Activated CD8-positive, alpha-beta memory T cell treated with anti-CD3 and anti-CD28 coated beads, Interleukin-2, amount 50 U/mL, for 24 hours (primary cell): ENCODE data around the gene SHCBP1.
"Not testable (repeated sequence)": the region's sequence is repeated elsewhere in the genome, so short reads cannot be mapped to it uniquely, and the experiment has no call there.

ENCODE experiments used
- DNase-seq: peaks from one replicate; pipeline ENCODE4 v3.0.0-alpha.2; 2020; ENCODE audit errors: extremely low read depth

The SHCBP1 gene

DNA sequence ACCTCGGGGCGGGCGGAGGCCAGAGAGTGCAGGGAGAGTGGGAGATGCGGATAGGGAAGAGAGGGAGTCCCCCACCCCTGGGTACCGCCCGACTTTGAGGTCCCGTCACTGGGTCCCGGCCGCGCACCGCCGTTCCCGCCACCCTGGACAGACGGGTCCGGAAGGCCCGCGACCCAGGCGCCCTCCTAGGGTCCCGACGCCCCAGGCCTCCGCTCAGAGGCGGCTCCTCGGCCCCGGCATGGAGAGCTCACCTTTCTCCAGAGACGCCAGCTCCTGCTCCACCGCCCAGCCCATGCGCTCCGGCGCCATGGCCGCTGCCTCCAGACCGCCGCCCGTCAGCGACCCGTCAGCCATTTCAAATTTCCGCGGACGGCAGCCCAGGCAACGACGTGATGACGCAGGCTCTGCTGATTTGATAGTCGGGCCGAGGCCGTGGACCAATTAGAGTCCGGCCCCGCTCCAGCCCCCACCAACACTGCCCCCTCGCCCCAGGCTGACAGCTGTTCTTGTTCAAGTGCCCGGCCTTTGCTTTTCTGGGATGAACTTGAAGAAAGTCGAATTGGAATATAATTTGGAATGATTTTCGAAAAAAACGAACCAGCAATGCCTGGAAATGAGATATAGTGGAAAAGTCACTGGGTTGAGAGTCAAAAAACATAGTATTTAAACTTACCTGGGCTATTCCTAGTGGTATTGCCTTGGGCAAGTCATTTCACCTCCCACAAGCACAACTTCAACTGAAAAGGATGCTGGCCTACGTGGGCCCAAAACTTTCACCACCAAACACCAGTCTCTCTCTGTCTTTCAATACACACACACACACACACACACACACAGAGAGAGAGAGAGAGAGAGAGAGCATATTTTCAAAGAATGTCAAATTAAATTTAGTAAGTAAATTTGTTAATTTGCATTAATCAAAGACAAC lies at the start of gene SHCBP1:
Gene SHCBP1, minus strand, starts transcription at position 374 of the 928 bp plus-strand sequence. Its CDS starts 20 bp downstream, at position 354.
- peak; percentile 55 for DNase-seq

- no peak for DNase-seq
These were observed 40.9 kb upstream of the SHCBP1 start for GRCh38 chr16:46662123-46662522.

GRCh38 chr16:46658925-46659324 lies 37.7 kb upstream of the SHCBP1 start:
- no peak for DNase-seq

DNA sequence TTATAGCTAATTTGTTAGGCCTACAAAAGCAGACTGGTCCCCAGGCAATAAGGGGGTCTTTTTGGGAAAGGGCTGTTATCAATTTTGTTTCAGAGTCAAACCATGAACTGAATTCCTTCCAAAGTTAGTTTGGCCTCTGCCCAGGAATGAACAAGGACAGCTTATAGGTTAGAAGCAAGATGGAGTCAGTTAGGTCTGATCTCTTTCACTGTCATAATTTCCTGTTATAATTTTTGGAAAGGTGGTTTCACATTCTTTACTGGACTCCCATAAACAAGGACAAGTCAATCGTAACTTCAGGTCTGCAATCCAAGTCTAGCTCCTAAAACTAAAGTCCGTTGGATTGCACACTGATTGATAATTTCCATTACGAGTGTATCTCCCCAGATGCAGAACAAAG lies 30.1 kb upstream of the SHCBP1 start:
- DNase-seq = no peak

DNA sequence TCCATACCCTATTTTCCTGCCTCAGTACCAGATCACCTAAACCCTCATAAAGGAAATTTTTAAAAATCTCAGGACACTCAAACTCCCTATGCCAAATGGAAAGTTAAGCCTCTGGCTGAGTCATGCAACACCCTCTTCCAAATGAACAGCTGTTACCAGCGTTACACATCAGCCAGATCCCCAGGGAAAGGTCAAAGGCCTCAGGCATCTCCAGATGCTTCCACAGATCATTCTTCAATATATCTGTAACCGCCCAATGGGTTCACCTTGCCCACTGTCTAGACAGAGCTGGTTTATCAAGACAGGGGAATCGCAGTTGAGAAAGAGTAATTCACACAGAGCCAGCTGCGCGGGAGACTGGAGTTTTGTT lies 29.1 kb upstream of the SHCBP1 start:
- no peak for DNase-seq

- DNase-seq = no peak
These were observed 28.5 kb upstream of the SHCBP1 start for GRCh38 chr16:46649588-46650253.

DNA sequence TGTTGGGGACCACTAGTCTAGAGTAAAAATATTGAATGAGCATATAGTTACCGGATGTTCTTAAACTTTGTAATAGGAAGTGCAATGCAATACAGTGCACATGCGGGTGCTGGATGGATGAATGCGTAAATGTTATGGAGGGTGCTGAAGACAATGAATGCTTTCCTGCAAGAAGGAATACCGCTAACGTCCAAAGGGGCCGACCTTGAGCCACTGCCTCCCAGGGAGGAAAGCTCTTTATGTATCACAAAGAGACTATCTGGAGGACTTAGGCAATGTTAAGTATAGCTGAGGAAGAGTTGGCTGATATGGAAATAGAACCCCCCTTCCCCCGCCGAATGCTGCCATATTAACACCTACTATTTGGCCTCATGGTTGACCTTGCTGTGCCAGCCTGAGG lies 27.5 kb upstream of the SHCBP1 start:
- no peak for DNase-seq

DNA sequence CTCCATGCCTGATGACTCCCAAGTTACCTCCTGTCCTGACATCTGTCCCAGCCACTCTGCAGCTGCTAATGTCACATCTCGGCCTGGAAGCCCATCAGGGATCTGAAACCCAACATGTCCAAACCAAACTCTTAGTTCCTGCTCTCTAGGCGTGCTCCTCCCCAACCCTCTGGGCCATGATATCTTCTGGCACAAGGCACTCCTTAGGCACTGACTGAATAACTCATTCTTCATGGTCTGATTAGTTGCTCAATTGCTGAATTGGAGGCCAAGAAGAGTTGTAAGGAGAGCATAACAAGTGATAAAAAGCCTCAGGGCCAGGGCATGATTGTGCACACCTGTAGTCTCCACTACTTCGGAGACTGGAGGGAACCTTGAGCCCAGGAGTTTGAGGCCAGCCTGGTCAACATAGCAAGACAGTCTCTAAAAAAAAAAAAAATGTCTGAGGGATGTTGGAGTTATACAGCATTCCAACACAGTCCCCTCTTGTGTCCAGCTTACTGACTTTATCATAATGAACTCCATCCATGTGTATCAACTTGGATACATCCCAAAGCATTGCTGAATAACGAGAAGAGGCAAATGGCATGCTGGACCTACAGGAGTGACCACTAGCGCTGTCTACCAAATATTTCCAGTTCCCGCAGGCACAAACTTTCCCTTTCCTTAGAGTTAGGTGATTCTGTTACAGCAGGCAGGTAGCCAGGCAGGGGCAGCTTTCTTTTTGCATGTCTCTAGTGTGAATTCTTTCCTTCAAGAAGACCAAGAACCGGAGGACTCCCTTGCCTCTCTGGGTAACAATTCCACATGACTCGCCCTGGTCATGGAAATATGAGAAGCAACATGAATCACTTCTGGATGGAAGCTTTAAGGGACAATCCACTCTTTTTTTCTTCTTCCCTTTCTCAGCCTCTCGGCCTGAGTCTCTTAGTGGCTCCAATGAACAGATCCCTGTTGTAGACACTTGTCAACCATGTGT lies 18.1 kb upstream of the SHCBP1 start:
- no peak for DNase-seq

DNA sequence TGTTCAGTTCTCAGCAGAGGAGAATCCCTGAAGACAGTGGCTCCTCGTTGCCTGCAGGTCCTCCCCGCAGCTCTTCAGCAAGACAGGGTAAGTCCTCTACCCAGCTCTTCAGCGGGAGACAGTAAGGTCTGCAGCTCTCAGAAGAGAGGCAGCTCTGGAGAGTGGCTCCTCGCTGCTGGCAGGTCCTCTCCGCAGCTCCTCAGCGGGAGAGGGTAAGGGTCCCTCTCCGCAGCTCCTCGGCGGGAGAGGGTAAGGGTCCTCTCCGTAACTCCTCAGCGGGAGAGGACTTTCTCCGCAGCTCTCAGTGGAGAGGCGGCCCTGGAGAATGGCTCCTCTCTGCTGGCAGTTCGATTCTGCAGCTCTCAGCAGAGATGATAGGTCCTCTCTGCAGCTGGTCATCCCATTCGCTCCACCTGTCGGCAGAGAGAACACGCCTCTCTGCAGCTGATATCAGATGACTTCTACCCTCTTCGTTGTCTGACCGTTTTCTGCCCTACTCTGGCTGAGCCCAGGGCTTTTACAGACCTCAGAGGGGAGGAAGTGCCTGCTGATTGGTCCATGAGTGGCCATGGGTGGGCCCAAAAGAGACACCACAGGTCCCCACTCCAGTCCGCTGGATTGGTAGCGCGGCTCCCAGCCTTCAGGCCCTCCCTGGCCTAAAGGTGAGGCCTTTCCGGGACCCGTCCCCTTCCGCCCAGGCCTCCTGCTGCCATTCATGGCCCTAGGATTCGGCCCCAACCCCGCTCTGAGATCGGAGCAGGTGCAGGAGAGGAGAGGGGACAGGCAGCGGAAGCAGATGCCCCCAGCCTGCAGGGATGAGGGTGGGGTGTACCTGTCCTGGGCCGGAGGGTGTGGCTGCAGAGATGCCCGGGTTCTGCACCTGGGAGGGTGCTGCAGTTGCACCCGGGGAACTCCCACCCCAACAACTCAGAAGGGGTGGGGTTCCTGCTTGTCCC lies 11.9 kb upstream of the SHCBP1 start:
- DNase-seq = no peak

- no peak for DNase-seq
These were observed 8.4 kb upstream of the SHCBP1 start for GRCh38 chr16:46629331-46630219.

GRCh38 chr16:46627746-46628145 lies 6.6 kb upstream of the SHCBP1 start:
- DNase-seq = no peak

DNA sequence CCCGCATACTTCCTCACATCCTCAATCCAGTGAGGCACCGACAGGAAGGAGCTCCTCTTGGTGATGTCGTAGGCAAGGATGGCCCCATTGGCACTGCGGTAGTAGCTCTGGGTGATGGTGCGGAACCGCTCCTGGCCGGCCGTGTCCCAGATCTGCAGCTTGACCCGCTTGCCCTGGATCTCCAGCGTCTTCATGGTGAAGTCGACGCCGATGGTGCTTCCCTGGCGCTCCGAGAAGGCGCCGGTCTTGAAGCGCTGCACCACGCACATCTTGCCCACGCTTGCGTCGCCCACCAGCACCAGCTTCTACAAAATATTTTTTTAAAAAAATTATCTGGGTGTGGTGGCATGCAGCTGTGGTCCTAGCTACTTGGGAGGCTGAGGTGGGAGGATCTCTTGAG lies 5.5 kb upstream of the SHCBP1 start:
- DNase-seq = not testable (repeated sequence)

- not testable (repeated sequence) for DNase-seq
These were observed 3.7 kb upstream of the SHCBP1 start for GRCh38 chr16:46624862-46625261.

- not testable (repeated sequence) for DNase-seq
These were observed 2.5 kb upstream of the SHCBP1 start for GRCh38 chr16:46623707-46624106.

- not testable (repeated sequence) for DNase-seq
These were observed 2.1 kb upstream of the SHCBP1 start for GRCh38 chr16:46623246-46623645.

- no peak for DNase-seq
These were observed 926 bp upstream of the SHCBP1 start for GRCh38 chr16:46621934-46622676.

GRCh38 chr16:46620266-46621005 lies 743 bp downstream of the SHCBP1 start:
- DNase-seq = no peak

DNA sequence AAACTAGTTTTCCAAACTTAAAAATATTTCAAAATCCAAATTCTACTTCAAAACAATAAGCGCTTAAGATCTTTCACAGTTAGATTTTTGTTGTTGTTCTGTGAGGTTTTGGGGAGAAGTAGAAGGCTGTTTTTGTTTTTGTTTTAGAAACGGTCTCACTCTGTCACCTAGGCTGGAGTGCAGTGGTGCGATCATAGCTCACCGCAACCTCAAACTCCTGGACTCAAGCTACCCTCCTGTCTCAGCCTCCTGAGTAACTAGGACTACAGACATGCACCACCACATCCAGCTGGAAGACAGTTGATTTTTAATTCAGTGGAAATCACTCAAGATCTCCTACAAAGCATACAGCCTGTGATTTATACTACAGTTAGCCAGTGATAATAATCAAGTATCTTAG lies 2.7 kb downstream of the SHCBP1 start:
- no peak for DNase-seq
